NCI-H1436 (cell line): ENCODE data around the gene PRR23A.

ENCODE experiments used
- DNase-seq: peaks from one replicate; lab custom pipeline; 2025; lab: John Stamatoyannopoulos, UW

The PRR23A gene

GRCh38 chr3:138972941-138973340, 33.1 kb downstream of the PRR23A start:
- DNase-seq = no peak

- no peak for DNase-seq
Observed at GRCh38 chr3:138971766-138972320, 34.2 kb downstream of the PRR23A start.

- DNase-seq = no peak
Observed at GRCh38 chr3:138964923-138965322, 41.1 kb downstream of the PRR23A start.

GRCh38 chr3:138964264-138964663, 41.8 kb downstream of the PRR23A start:
- DNase-seq = no peak

- DNase-seq = no peak
Observed at GRCh38 chr3:138962854-138963560, 43.1 kb downstream of the PRR23A start.

- DNase-seq = no peak
Observed at GRCh38 chr3:138960417-138960852, 45.6 kb downstream of the PRR23A start.
